22Rv1 (cell line): Measurements from ENCODE around the gene ATG7.

Experiments
- ZFX ChIP-seq: fragments of 450-650 bp; IDR thresholded peaks from 2 replicates; pipeline ENCODE4 v1.6.1; 2017; ENCODE audit warnings: antibody characterized with exemption, borderline replicate concordance
- TF ChIP-seq, protein P1 (sequence below): fragments of 450-650 bp; IDR thresholded peaks from 2 replicates; pipeline ENCODE4 v1.5.1; 2017; ENCODE audit warnings: mild to moderate bottlenecking

DNA sequence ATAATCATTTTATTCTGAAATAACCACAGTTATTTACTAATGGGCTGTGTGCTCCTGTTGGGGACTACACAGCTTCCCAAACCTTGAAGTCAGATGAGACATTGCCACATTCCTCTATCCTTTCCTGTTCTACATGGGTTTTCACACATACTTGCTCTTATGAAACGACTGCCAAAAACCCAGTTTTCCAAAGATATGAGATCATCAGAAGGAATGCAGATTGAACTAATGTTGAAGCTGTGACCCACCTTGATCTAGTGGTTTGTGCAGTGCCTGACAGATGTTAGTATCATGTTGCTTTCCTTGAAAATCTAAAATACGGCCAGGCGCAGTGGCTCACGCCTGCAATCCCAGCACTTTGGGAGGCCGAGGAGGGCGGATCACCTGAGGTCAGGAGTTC lies 226.9 kb downstream of the ATG7 start:
- TF ChIP-seq, protein P1, sequence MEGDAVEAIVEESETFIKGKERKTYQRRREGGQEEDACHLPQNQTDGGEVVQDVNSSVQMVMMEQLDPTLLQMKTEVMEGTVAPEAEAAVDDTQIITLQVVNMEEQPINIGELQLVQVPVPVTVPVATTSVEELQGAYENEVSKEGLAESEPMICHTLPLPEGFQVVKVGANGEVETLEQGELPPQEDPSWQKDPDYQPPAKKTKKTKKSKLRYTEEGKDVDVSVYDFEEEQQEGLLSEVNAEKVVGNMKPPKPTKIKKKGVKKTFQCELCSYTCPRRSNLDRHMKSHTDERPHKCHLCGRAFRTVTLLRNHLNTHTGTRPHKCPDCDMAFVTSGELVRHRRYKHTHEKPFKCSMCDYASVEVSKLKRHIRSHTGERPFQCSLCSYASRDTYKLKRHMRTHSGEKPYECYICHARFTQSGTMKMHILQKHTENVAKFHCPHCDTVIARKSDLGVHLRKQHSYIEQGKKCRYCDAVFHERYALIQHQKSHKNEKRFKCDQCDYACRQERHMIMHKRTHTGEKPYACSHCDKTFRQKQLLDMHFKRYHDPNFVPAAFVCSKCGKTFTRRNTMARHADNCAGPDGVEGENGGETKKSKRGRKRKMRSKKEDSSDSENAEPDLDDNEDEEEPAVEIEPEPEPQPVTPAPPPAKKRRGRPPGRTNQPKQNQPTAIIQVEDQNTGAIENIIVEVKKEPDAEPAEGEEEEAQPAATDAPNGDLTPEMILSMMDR = no peak
- TF ChIP-seq ZFX = no peak
